GM12801 (cell line): ENCODE data around the gene TEKT3.

ENCODE experiments used
- CTCF ChIP-seq: IDR thresholded peaks from one replicate; pipeline ENCODE4 v1.5.1; 2011; ENCODE audit warnings: control low read depth; ENCODE audit not compliant: insufficient read length; ENCODE audit errors: extremely low read depth

Gene TEKT3

GRCh38 chr17:15298176-15298575 is 43.2 kb downstream of the TEKT3 start:
- no peak for TF ChIP-seq CTCF

- no peak for TF ChIP-seq CTCF
These were observed 47.8 kb downstream of the TEKT3 start for GRCh38 chr17:15293558-15293957.

GRCh38 chr17:15291674-15292361 is 49.6 kb downstream of the TEKT3 start:
- TF ChIP-seq CTCF: no peak

GRCh38 chr17:15290605-15291004 is 50.8 kb downstream of the TEKT3 start:
- TF ChIP-seq CTCF: no peak

- TF ChIP-seq CTCF: no peak
These were observed 51.9 kb downstream of the TEKT3 start for GRCh38 chr17:15289285-15290183.

GRCh38 chr17:15288859-15289258 is 52.5 kb downstream of the TEKT3 start:
- TF ChIP-seq CTCF: no peak

GRCh38 chr17:15287538-15288267 is 53.7 kb downstream of the TEKT3 start:
- no peak for TF ChIP-seq CTCF
